HG02610 (cell line): ENCODE data around the gene PGLYRP1.

Experiments used
- ATAC-seq: cut with Tn5 transposase; IDR thresholded peaks from one replicate; pipeline ENCODE4 v1.9.1; 2021; ENCODE audit warnings: mild to moderate bottlenecking, moderate library complexity; ENCODE audit not compliant: unreplicated experiment

The PGLYRP1 gene

GRCh38 chr19:45971260-45971902, 51.5 kb downstream of the PGLYRP1 start:
- ATAC-seq = no peak

DNA sequence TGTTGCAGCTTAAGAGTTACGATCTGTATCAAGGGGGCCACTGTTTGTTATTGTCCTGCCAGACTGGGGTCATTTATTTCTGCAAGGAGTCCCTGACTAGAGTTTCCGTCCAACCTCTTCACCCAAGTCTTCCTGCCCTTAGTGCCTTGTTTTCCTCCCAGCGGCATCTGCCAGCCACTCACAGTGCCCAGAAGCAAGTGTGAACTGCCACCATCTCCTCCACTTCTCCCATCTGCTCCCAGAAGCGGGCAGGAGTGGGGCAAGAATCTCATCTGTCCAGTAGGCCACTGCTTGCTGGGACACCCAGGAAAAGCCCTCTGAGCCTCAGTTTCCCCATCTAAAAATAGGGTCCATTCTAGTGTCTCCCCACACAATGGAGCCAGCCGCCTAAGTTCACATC, 53.2 kb downstream of the PGLYRP1 start:
- ATAC-seq = no peak
